SHP77 treated with DMSO at 0.1 percent for 48 hours (cell line): ENCODE data around the gene ZNF573.

Experiments
- DNase-seq: peaks from one replicate; lab custom pipeline; 2025; lab: John Stamatoyannopoulos, UW

ZNF573 gene

GRCh38 chr19:37695144-37695899 lies 84.1 kb downstream of the ZNF573 start:
- DNase-seq, result no peak

- no peak for DNase-seq
These were observed 86.3 kb downstream of the ZNF573 start for GRCh38 chr19:37692956-37693620.

DNA sequence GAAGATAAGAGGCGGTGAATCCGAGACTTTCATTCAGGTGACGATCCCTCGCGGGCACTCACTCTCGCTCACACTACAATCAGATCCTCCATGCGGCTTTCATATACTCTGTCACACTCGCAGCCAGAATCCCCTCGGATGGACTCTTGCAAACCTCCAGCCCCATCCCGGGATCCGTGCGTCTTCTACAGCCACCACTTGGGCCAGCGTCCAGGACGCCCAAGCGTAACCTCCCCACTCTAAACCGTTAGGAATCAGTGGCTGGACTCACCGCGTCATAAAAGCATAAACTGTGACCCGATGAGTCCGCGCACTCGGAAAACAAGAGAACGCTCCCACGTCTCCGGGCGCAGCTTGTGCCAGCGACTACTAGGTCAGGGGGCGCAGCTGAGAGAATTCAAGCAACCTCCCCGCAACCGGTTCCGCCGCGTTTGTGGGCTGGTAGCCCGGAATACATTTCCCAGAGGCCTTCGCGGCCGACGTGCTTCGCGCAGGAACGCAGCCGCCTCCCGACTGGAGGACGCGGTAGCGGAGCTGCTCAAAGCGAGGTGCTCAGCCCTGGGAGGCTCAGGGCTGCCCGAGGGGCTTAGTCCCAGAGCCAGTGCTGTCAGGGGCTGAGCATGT lies 87.4 kb downstream of the ZNF573 start:
- DNase-seq, result no peak
